ENCODE measurements around the gene ARHGAP32.
"Not testable (repeated sequence)": the region's sequence is repeated elsewhere in the genome, so short reads cannot be mapped to it uniquely, and the experiment has no call there.

ARHGAP32 gene

GRCh38 chr11:129018126-129018525 is 174.0 kb downstream of the ARHGAP32 start:
- no peak for DNase-seq

- DNase-seq, result no peak
Measured at GRCh38 chr11:129013737-129014475, 178.2 kb downstream of the ARHGAP32 start.

DNA sequence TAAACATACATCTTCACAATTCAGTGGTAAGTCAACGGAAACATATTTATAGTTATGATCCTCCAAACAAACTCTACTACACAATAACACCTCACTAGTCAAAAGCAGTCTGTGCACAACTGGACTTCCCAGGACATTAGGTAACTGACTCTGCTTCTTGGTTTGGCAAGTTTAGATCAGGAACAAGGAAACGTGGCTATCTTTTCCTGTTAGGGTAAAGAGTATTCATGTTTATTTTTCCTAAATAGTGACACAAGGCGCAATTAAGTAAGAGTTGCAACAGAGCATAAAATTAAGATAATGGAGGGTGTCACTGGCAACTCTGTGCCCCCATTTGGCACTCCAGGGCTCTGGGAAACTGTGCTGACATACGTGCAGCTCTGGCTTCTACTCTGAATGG is 179.2 kb downstream of the ARHGAP32 start:
- no peak for DNase-seq

DNA sequence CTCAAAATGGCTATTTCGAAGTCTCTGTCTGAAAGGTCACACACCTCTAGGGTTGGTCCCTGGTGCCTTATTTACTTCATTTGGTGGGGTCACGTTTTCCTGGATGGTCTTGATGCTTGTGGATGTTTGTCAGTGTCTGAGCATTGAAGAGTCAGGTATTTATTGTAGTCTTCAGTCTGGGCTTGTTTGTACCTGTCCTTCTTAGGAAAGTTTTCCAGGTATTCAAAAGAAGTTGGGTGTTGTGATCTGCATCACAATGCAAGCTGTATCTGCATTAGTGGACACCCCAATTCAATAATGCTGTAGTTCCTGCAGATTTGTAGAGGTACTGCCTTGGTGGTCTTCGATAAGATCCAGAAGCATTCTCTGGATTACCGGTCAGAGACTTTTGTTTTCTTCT is 186.0 kb downstream of the ARHGAP32 start:
- no peak for DNase-seq

GRCh38 chr11:128999165-128999564 is 193.0 kb downstream of the ARHGAP32 start:
- DNase-seq, result not testable (repeated sequence)

DNA sequence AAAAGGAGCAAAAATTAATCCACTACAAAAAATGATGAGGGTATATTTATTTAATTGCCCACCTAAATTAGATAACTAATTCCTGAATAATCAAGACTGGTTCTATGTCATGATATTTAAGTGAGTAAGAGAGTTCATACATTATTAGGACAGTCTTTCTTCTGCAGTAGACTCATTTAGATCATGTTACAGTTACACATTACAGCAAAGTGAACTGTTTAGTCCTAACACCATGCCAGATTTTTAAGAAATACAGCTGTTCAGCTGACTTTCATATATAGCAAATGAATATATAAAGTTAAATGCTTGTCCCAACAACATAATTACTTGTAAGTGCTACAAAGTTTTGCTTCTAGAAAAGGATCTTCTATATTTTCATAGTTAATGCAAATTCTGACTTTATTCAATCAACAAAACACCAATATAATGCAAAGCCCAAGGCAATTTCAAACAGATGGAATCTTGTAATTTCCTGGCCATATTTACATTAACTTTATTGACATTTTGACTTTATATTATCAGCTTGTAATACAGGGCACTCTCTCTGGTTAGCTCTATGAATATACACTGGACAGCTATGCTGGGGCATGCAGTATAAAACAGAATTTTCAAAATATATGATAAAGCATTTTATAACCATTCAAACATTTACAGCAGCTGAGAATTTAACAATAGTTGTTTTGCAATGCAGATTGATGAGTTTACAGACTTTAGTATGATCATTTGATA is 203.7 kb downstream of the ARHGAP32 start:
- no peak for DNase-seq

- no peak for DNase-seq
Measured at GRCh38 chr11:128985880-128986279, 206.2 kb downstream of the ARHGAP32 start.

GRCh38 chr11:128983023-128983422 is 209.1 kb downstream of the ARHGAP32 start:
- DNase-seq, result no peak

GRCh38 chr11:128981254-128981653 is 210.9 kb downstream of the ARHGAP32 start:
- no peak for DNase-seq

- no peak for DNase-seq
Measured at GRCh38 chr11:128970598-128971190, 221.4 kb downstream of the ARHGAP32 start.

DNA sequence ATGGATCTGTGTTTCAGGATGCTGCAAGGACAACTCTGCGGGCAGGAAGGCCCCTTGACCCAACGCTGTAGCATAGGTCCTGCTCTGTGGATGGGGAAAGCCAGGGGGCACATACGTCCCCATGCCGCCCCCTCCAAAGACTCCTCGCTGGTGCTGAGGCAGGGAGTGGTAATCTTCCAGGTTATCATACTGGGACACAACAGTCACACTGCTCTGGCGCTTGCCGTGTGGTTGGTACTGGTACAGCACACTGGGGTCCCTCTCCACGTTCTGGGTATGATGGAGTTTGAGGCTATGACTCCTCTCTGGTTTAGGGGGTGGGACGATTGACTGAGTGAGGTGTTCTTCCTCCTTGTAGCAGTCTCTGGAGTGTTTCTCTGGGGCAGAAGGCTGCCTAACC is 223.2 kb downstream of the ARHGAP32 start:
- no peak for DNase-seq

DNA sequence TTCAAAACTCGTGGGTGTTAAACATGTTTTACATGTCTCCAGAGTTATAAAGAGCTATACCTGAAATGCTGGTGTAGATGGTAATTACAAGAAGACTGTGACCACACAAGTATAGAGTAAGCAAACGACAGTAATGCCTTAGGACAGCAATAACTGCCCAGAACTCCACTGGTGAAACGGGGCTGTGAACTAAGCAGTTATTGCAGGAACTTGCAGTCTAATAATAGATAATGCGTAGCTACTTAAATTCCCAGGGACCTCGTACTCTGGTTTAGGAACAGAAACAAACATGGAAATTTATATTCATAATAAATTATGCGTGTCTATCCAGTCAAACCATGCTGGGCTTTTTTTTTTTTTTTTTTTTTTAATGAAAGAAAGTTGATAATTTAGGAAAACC is 224.5 kb downstream of the ARHGAP32 start:
- no peak for DNase-seq

GRCh38 chr11:128965485-128965884 is 226.6 kb downstream of the ARHGAP32 start:
- peak; percentile 5 for DNase-seq

DNA sequence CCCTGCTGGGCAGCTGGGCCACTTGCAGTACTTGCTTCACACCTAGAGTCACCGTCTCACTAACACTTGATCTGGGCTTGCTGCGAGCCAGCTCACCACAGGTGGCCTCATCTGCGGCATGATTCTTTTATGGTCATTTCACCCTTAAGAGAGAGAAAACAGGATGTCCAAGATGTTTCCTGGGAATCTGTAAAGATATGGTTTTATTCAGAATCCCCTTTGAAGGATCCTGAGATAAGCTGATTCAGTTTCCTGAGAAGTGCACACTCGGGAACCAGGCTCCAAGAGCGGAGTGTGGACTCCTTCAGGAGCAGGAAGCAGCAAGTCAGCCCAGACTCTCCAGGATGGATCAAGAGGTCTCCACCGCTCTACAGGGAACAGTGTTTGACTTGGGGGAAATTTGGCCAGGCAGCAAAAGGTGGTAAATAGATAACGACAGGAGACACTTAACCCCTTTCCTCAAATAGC is 227.6 kb downstream of the ARHGAP32 start:
- no peak for DNase-seq

DNA sequence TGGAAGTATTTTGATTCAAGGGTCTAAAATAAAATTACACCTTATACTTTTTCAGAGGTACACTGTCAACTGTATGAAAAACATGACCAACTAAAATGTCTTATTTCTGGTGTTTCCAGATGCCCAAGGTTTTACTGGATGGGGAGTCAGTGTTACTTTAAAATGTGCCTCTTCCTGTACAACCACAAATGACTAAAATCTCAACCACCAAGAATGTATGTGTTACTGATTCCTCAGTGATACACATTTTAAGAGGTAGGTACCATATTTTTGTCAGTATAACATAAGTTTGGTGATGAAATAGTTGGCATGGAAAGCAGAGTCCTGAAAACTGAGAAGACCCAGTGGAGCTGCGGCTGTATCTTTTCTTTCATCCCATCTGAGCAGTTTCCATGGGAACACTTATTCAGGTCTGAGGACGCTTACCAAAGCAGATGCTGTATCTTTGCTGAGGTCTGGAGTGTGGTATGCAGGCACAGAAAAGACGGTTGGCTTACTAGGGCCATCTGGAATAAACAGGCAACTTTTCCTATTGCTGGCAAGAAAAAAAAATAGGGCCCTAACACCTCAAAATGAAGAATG is 228.3 kb downstream of the ARHGAP32 start:
- DNase-seq, result no peak

GRCh38 chr11:128962896-128963295 is 229.2 kb downstream of the ARHGAP32 start:
- DNase-seq, result no peak

GRCh38 chr11:128961645-128962044 is 230.5 kb downstream of the ARHGAP32 start:
- DNase-seq, result no peak

DNA sequence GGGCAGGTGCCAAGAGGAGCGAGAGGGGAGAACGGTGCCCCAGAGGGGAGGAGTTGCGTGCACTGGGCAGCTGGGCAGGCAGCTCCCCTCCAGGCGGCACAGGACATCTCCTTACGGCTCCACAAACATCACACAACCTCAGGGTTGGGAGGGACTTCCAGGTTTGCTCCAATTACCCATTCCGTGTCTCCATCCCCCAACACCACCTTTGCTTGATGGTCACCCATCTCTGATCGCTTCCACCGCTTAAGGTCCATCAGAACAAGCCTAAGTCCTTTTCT is 235.0 kb downstream of the ARHGAP32 start:
- no peak for DNase-seq

DNA sequence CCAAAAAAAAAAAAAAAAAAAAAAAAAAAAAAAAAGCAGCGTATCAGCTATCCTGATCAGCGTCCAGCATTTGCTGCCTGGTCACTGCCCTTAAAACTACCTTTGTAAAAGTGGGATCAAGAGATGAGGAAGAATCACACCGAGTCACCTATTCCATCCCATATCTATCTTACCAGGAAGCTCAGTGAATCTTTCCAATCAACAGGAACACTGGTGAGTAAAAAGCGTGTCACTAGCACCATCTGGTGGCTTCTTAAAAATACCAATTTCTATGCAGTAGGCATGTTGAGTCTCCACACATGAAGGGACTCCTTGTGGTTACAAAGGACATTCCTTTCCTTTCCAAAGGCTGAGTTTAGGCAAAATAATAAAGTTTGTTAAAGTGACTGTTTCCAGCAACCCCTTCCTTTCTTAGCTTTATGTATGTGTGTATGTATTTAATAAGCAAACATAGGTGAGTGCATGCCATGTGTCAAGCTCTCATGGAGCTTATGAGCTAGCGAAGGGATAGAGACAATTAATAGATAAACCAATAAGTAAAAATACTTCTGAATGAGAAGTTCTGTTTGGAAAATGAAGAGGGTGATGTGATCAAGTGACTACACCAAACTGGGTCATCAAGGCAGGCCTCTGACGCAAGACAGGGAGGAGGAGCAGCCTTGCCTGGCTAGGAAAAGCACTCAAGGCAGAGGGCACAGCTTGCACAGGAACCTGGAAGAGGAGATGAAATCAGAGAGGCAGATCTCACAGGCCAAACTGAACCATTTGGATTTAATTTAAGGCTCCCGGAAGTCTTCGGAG is 235.5 kb downstream of the ARHGAP32 start:
- DNase-seq, result peak; percentile 54

GRCh38 chr11:128955636-128956035 is 236.5 kb downstream of the ARHGAP32 start:
- no peak for DNase-seq

DNA sequence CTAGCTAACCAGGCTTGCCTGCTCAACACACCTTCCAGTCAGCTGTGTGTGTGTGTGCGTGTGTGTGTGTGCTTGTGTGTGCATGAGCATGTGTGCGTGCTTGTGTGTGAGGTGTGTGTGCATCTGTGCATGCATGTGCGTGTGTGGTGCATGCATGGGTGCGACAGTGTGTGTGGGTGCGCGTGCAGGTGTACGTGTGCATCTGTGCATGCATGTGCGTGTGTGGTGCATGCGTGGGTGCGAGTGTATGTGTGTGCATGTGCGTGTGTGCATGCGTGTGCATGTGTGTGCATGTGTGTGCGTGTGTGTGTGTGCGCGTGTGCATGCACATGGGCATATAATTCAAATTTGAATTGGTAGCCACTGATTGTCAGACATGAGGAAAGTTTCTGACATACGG is 239.0 kb downstream of the ARHGAP32 start:
- no peak for DNase-seq

DNA sequence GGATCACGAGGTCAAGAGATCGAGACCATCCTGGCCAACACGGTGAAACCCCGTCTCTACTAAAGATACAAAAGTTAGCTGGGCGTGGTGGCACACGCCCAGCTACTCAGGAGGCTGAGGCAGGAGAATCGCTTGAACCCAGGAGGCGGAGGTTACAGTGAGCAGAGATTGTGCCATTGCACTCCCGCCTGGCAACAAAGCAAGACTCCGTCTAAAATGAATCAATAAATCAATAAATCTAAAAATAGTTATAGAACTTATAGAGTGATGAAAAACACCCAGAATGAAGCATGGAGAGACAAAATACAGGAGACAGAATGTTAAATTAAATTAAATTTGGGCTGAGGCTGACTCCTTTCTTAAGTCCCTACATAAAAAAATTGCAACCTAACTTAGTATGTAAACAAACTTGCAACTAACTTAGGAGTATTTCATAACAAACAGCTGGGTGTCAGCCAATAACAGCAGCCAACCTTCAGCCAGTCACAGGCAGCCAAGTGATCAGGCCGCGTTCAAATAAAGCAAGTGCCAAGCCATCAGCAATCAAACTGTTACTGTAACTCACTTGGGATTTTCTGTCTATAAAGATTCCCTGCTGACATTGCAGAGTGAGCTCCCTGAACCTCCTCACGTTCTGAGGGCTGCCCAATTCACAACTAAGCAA is 242.2 kb downstream of the ARHGAP32 start:
- DNase-seq, result no peak
